Activated CD4-positive, alpha-beta T cell treated with anti-CD3 and anti-CD28 coated beads, Interleukin-2, Interleukin-6, amounts not matched to agents 100 ng/mL and 50 ng/mL, durations not matched to agents 16 hours and 8 hours (primary cell): ENCODE results near the gene EEF1G.

Experiments
- DNase-seq: peaks from one replicate; pipeline ENCODE4 v3.0.0-alpha.2; 2020

The EEF1G gene

GRCh38 chr11:62536301-62536957, 37.3 kb downstream of the EEF1G start:
- no peak for DNase-seq

GRCh38 chr11:62535802-62536201, 37.9 kb downstream of the EEF1G start:
- no peak for DNase-seq

GRCh38 chr11:62534779-62535545, 38.7 kb downstream of the EEF1G start:
- no peak for DNase-seq

- DNase-seq, result no peak
These were observed 41.6 kb downstream of the EEF1G start for GRCh38 chr11:62532096-62532495.

DNA sequence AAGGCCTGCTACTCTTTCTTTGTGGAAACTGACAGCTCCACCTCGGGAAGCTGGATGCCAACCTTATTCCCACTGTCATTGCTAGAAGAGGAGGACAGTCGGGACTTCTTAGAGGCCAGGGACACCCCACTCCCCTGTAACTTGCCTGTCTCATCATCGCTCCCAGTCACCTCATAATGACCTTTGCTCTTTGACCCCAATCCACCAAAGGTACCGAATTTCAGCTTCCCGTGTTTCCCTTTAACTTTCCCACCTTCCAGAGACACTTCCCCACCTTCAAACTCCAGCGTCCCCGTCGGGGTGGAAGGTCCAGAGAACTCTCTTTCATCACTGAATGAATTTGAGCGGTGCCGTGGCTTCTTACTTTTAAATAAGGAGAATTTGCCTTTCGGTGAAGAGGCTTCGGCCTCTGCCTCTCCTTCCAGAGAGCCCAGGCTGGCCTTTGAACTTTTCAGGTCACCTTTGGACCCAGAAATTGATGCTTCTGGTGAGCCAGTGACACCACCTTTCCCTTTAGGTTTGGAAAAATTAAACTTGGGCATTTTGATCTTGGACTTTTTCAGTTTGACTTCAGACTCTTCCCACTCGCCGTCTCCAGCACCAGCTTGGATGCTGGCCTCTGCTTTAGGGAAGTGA, 56.8 kb downstream of the EEF1G start:
- DNase-seq, result no peak

- no peak for DNase-seq
These were observed 59.5 kb downstream of the EEF1G start for GRCh38 chr11:62514151-62514550.

DNA sequence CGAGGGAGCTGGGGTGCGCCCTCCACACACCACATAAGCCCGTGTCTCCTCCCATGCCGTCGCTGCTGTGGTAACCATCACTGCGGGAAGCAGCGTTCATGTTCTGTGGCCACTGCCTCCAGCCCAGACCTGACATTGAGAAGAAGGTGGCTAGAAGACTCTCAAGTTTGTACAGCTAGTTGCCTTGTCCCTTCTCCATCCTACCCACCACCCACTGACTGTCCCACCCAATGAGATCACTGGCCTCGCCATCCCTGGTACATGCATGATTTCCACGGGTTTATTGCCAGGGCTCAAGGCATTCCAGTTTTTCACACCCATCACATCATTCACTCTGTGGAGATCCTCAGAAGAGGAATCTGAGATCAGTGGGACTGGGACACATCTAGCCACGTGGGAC, 60.1 kb downstream of the EEF1G start:
- no peak for DNase-seq

GRCh38 chr11:62512961-62513360, 60.7 kb downstream of the EEF1G start:
- DNase-seq, result no peak
